A549 (cell line): Measurements from ENCODE around the gene TAGLN3.

Experiments used
- EP300 ChIP-seq, 2 experiments: fragments of >200 bp; sonication (Bioruptor Twin); formaldehyde crosslinking; IDR thresholded peaks; 2 replicates in 1 of 2; 3 replicates in 1 of 2; pipeline ENCODE4 v1.6.1; 2016 to 2017
- ESRRA ChIP-seq: fragments of 150-350 bp; IDR thresholded peaks from 2 replicates; pipeline ENCODE4 v1.6.1; 2014; ENCODE audit warnings: mild to moderate bottlenecking, low read length, borderline replicate concordance
- JUN ChIP-seq, 2 experiments: fragments of >200 bp; sonication (Bioruptor Twin); formaldehyde crosslinking; IDR thresholded peaks; 2 replicates in 1 of 2; 3 replicates in 1 of 2; pipeline ENCODE4 v1.6.1; 2016 to 2017
- POLR2AphosphoS2 ChIP-seq: conservative IDR thresholded peaks from 2 replicates; pipeline ENCODE4 v1.6.1; 2012; ENCODE audit warnings: low read length, improper control_type of control experiment, inconsistent platforms
- RARB ChIP-seq: fragments of 250-450 bp; sonication (Bioruptor Pico); IDR thresholded peaks from 2 replicates; pipeline ENCODE4 v1.8.0; 2021; ENCODE audit warnings: mild to moderate bottlenecking, moderate library complexity
- SREBF2 ChIP-seq: fragments of 450-650 bp; IDR thresholded peaks from 2 replicates; pipeline ENCODE4 v1.6.1; 2014; ENCODE audit warnings: mild to moderate bottlenecking, moderate library complexity
- TFCP2L1 ChIP-seq: fragments of 250-450 bp; sonication (Bioruptor Pico); IDR thresholded peaks from 2 replicates; pipeline ENCODE4 v1.5.0; 2021; ENCODE audit warnings: mild to moderate bottlenecking
- TF ChIP-seq, protein P1 (sequence below): fragments of >200 bp; sonication (Bioruptor Twin); formaldehyde crosslinking; IDR thresholded peaks from 3 replicates; pipeline ENCODE4 v1.5.1; 2016

DNA sequence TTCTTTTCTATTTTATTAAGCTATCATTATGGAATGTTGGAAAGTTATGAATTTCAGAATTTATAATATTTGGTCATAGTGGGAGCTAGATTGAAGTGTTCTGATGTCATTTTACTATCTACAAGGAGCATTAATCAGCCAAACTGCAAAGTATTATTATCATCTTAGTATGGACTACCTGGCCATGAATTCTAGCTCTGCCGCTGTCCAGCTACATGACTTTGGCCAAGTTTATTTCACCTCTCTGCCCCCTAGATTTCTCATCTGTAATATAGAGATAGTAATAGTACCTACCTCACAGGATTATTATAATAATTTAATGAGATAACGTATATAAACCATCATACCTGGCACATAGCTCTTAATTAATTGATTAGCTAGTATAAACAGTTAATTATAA is 47.7 kb upstream of the TAGLN3 start:
- no peak for TF ChIP-seq SREBF2
- no peak for TF ChIP-seq JUN (IDR thresholded peaks at IDR 0.05)
- TF ChIP-seq, protein P1, sequence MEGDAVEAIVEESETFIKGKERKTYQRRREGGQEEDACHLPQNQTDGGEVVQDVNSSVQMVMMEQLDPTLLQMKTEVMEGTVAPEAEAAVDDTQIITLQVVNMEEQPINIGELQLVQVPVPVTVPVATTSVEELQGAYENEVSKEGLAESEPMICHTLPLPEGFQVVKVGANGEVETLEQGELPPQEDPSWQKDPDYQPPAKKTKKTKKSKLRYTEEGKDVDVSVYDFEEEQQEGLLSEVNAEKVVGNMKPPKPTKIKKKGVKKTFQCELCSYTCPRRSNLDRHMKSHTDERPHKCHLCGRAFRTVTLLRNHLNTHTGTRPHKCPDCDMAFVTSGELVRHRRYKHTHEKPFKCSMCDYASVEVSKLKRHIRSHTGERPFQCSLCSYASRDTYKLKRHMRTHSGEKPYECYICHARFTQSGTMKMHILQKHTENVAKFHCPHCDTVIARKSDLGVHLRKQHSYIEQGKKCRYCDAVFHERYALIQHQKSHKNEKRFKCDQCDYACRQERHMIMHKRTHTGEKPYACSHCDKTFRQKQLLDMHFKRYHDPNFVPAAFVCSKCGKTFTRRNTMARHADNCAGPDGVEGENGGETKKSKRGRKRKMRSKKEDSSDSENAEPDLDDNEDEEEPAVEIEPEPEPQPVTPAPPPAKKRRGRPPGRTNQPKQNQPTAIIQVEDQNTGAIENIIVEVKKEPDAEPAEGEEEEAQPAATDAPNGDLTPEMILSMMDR, result no peak
- no peak for TF ChIP-seq TFCP2L1 (CRISPR knock-in tag)
- no peak for TF ChIP-seq EP300 (IDR thresholded peaks at IDR 0.05)
- TF ChIP-seq POLR2AphosphoS2, result no peak
- no peak for TF ChIP-seq ESRRA
- TF ChIP-seq RARB (CRISPR knock-in tag), result no peak
